Breast epithelium (tissue), 3 donors: ENCODE measurements around the gene CCDC12.

ENCODE experiments used
- POLR2AphosphoS5 ChIP-seq, 3 donors: sonication (generic); formaldehyde crosslinking; IDR thresholded peaks; one replicate each; pipeline ENCODE4 v1.6.1; 2017; ENCODE audit warnings: antibody characterized with exemption in 3 of 3
- TF ChIP-seq, protein P1 (sequence below), 3 donors: fragments of 450-650 bp; IDR thresholded peaks; one replicate each; pipeline ENCODE4 v1.5.1; 2016 to 2017; ENCODE audit warnings: antibody characterized with exemption in 3 of 3, mild to moderate bottlenecking in 3 of 3, moderate library complexity in 3 of 3

DNA sequence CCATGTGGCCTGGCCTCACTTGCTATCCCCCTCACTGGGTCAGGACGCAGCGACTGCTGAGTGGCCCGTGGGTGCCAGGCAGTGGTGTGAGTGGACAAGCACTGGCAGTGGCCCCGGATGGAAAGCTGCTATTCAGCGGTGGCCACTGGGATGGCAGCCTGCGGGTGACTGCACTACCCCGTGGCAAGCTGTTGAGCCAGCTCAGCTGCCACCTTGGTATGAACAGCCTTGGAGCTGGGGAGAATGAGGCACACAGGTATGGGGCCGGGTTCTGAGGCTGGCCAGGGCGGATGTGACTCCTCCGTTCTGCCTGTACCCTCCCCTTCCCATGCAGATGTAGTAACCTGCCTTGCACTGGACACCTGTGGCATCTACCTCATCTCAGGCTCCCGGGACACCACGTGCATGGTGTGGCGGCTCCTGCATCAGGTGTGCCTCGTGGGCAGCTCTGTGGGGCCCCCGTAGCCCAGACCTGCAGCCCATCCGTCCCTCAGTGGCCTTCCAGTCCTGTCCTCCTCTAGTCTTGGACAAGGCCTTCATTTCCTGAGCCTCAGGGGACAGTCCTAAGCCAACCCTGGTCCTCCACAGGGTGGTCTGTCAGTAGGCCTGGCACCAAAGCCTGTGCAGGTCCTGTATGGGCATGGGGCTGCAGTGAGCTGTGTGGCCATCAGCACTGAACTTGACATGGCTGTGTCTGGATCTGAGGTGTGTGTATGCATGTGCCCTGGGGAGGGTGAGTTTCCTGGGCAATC is 31.1 kb upstream of the CCDC12 start:
- TF ChIP-seq, protein P1, sequence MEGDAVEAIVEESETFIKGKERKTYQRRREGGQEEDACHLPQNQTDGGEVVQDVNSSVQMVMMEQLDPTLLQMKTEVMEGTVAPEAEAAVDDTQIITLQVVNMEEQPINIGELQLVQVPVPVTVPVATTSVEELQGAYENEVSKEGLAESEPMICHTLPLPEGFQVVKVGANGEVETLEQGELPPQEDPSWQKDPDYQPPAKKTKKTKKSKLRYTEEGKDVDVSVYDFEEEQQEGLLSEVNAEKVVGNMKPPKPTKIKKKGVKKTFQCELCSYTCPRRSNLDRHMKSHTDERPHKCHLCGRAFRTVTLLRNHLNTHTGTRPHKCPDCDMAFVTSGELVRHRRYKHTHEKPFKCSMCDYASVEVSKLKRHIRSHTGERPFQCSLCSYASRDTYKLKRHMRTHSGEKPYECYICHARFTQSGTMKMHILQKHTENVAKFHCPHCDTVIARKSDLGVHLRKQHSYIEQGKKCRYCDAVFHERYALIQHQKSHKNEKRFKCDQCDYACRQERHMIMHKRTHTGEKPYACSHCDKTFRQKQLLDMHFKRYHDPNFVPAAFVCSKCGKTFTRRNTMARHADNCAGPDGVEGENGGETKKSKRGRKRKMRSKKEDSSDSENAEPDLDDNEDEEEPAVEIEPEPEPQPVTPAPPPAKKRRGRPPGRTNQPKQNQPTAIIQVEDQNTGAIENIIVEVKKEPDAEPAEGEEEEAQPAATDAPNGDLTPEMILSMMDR (IDR thresholded peaks at IDR 0.05): no peak
- no peak for TF ChIP-seq POLR2AphosphoS5 (IDR thresholded peaks at IDR 0.05)
